GM19328 (cell line): Measurements from ENCODE around the gene ST3GAL2.
"Not testable (repeated sequence)": the region's sequence is repeated elsewhere in the genome, so short reads cannot be mapped to it uniquely, and the experiment has no call there.

Experiments used
- ATAC-seq: cut with Tn5 transposase; IDR thresholded peaks from one replicate; pipeline ENCODE4 v1.9.1; 2021; ENCODE audit warnings: mild to moderate bottlenecking, moderate library complexity; ENCODE audit not compliant: unreplicated experiment

Gene ST3GAL2

DNA sequence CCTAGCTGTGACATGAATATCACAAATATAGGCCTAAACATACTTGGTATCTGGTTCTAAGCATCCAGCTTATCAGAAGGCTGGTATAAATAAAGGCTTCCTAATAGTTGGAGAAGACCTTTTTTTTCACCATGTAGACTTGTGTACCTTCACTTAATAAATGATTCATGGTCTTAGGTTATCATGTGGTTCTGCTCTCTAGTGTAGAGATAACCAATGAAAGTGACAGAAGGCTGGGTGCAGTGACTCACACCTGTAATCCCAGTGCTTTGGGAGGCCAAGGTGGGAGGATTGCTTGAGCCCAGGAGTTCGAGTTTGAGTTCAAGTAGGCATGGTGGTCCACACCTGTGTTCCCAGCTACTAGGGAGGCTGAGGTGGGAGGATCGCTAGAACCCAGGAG, 89.1 kb downstream of the ST3GAL2 start:
- ATAC-seq = no peak

- ATAC-seq = no peak
These were observed 89.9 kb downstream of the ST3GAL2 start for GRCh38 chr16:70348991-70349390.

DNA sequence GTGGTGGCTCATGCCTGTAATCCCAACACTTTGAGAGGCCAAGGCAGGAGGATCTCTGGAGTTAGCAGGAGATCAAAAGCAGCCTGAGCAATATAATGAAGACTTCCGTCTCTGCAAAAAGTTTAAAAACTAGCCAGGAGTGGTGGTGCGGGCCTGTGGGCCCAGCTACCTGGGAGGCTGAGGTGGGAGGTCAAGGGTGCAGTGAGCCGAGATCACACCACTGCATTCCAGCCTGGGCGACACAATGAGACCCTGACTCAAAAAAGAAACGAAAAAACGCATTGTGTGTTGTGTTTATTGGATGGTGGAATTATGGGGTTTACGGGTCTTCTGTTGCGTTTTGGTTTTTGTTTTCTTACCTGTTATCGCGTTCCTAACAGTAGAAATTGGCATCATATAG, 93.1 kb downstream of the ST3GAL2 start:
- ATAC-seq = no peak

GRCh38 chr16:70342016-70342415, 96.9 kb downstream of the ST3GAL2 start:
- ATAC-seq = no peak

GRCh38 chr16:70341600-70341999, 97.3 kb downstream of the ST3GAL2 start:
- ATAC-seq = no peak

GRCh38 chr16:70337814-70338213, 101.1 kb downstream of the ST3GAL2 start:
- no peak for ATAC-seq

GRCh38 chr16:70332728-70333127, 106.2 kb downstream of the ST3GAL2 start:
- not testable (repeated sequence) for ATAC-seq

DNA sequence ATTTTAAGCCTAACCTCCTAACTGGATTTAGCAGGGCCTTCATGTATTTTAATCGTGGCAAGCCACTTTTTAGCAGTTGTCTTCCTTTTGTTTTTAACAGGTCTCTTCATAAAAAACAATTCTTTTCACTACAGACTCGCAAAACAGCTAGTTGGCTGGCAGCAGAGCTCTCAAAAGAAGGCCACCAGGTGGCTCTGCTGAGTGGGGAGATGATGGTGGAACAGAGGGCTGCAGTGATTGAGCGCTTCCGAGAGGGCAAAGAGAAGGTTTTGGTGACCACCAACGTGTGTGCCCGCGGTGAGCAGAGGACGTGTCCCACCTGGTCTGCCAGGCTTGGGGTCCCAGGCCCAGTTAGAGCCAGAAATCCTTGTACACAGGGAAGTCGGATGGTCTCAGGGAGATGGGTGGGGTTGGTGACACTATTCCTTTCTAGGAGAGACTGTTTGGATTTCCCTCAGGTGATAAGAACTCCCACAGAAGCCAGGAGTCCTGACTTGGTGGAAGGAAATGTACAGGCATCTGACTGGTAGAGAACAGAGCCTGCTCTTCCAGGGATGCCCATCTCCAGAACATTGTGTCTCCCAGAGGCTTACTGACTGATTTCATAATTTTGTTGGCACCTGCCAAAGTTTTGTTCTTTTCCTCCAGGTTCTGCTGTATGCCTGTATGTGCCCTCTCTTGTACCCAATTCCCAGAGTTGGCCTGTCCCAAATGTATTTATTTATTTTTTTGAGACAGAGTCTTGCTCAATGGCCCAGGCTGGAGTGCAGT, 107.1 kb downstream of the ST3GAL2 start:
- ATAC-seq = no peak

DNA sequence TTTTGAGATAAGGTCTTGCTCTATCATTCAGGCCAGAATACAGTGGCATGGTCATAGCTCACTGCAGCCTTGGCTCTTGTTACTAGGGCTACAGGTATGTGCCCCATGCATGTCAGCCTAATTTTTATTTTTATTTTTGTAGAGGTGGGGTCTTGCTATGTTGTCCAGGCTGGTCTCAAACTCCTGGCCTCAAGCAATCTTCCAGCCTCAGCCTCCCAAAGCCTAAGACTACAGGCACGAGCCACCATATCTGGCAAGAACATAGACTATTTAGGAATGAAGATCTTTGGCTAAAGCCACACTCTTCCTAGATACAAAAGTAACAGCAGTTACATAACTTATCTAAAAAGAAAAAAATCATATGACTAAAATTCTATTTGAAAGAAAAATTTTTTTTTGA, 107.8 kb downstream of the ST3GAL2 start:
- ATAC-seq = no peak
